GM13976 (cell line): ENCODE data around the gene SLC6A6.

Experiments used
- DNase-seq: peaks from one replicate; pipeline ENCODE4 v3.0.0; 2012; ENCODE audit warnings: low spot score
- CTCF ChIP-seq: IDR thresholded peaks from 2 replicates; pipeline ENCODE4 v1.5.1; 2012; ENCODE audit warnings: borderline replicate concordance, mild to moderate bottlenecking; ENCODE audit not compliant: insufficient read depth; ENCODE audit errors: extremely low read depth, missing control alignments, control extremely low read depth
- in situ Hi-C: fragments of 300-500 bp; cut with MboI; formaldehyde crosslinking; loops from one replicate; pipeline ENCODE4 v1.12.0; 2022; ENCODE audit warnings: low sequenced_read_pairs, mixed read lengths, inconsistent platforms; ENCODE audit not compliant: unreplicated experiment

Gene SLC6A6

DNA sequence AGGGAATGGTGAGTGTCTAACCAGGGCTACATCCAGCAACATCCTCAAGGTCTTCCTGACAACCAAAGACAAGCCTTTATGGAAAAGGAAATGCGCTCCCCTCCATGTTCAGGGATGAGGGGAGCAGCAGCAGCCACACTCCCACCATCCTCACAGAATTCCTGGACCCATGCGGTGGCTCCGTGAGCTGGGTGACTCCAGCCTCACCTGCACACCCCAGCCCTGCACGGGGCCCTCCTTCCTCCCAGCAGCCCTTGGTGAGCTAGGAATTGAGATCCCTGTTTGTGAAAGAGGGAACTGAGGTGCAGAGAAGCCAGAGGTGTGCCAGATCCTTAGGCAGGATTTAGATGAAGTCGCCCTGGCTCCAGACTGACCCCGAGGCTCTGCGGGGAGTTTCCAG is 85.4 kb downstream of the SLC6A6 start:
- DNase-seq = no peak
- in situ Hi-C loops = no loop called here
- no peak for TF ChIP-seq CTCF

DNA sequence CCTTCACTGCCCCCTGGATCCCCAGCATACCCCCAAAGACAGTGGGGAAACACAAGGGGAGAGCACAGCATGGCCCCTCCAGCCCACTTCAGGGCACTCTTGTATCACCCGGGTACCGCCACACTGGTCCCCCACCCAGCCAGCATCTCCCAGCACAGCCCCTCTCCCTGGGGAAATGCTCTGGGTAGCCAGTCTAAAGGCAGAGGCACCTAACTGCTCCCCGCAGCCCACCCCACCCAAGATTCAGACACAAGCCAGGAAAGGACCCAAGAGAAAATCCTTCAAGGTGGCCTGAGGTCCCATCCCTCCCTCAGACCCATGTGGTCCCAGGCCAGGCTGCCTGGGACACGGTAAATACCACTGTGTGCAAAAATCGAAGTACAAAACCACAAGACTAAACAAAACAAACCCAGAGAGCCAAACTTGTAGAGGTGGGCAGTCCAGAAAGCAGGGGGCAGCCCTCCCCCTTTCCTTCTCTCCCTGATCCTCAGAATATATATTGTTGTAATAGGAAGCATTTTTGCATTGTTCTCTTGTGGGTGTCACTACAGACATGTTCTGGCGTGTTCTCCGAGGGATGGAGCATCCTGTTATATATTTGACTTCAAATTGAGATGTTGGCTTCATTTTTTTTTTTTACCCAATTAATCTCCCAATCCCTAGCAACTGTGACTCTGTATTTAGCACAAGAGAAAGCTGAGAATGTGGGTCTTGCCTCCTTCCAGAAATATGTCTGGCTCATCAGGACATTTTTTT is 86.1 kb downstream of the SLC6A6 start:
- TF ChIP-seq CTCF = no peak
- no peak for DNase-seq
- in situ Hi-C loops = no loop called here

GRCh38 chr3:14489641-14490040 is 87.2 kb downstream of the SLC6A6 start:
- no peak for DNase-seq
- TF ChIP-seq CTCF = no peak
- in situ Hi-C loops = no loop called here

DNA sequence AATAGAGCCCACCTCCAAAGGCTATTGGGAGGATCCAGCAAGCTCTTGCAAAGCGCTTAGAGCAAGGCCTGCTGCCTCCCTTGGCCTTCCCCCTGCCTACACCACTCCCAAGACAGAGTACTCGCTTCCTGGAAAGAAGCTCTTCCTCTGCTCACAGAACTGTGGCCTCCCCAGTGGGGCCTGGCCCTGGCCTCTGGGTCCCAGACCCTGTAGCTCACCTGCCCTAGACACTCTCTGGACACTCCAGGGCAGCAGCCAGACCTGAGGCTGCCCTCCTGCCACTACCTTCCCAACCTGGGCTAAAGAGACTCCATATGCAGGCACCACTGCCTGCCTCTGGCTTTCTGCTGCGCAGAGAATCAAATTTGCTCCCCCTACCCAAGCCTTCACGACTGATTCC is 87.8 kb downstream of the SLC6A6 start:
- TF ChIP-seq CTCF = no peak
- DNase-seq = no peak
- in situ Hi-C loops = no loop called here

DNA sequence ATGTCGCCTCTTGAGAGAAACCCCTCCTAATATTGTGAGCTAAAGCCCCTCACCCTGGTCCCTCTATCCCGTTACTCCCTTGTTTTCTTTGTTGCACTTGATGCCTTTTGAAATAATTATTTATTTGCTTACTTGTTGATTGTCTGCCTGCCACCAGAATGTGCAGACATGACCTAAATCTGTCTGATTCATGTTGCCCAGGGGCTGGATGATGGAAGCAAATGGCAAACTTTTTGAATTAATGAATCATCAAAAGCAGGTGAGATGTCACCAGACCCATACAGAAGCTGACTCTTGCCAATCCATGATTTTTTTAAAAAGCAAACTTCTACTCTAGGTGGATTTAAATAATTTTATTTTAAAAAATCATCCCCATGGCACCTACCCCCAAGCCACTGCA is 88.4 kb downstream of the SLC6A6 start:
- no peak for TF ChIP-seq CTCF
- DNase-seq = no peak
- in situ Hi-C loops = no loop called here

DNA sequence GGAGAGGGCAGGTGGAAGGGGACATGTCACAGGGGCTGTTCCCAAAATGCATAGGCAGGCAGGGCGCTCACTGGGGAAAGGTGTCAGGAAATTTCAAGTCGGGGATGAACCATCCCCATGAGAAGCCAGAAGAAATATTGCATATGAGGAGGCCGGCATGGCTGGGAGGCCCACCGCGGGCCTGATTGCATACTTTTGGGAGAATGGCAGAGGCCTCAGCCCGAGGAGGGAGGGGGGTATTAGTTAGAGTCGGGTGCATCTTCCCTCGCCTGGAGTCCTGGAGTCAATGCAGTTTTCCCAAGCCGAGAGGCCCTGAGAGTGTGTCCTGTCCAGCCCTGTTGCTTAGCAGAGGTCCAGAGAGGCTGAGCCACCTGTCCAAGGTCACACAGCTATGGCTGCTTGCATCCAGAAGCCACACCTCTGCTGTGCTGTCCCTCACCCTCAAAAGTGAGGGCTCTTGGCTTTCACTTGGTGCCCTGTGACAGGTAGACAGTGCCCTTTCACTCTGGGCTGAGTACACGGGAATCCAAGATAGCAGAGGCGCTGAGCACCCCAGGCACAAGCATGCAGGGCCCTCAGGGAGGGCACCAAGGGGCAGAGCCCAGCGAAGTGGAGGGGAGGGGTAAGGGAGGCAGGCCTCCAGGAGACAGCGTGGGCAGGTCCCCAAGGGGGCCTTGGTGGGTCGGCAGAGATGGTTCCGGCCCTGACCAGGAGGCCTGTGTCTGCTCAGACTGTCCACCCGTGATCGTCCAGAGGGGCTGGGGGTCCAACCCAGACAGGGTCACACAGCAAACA is 89.2 kb downstream of the SLC6A6 start:
- no peak for TF ChIP-seq CTCF
- DNase-seq = no peak
- in situ Hi-C loops = no loop called here
